K562 (cell line): ENCODE results near the gene PRKAR1B. TPM values are rescaled to one million over a fixed set of nuclear protein-coding genes. Genes with fewer than 3 reads are reported as not detected.

Source experiments
- ATAC-seq: fragments of 200-7000 bp; cut with Tn5 transposase; 3 replicates; pipeline ENCODE4 v1.9.1; 2020; ENCODE audit warnings: moderate library complexity
- BruUV-seq: library from RNA; stranded (reverse); fragments of 400-500 nt; replicated peaks from 2 replicates; lab custom pipeline; 2021; lab: Mats Ljungman, UMichigan
- CTCF ChIA-PET: fragments of 300-600 bp; formaldehyde crosslinking; extraction: SDS; loops from one replicate; lab custom pipeline; 2021; ENCODE audit warnings: low intra/inter-chr PET ratio; lab: Yijun Ruan, JAX
- POLR2A ChIA-PET: fragments of 300-600, 350-650 bp; sonication (Branson Sonifier 250); formaldehyde crosslinking; extraction: SDS; loops from one replicate; lab custom pipeline; 2021; ENCODE audit warnings: antibody characterized with exemption, inconsistent platforms; lab: Yijun Ruan, JAX
- DNase-seq, 4 experiments: peaks; one replicate each; pipeline versions ENCODE4 v3.0.0 to v3.0.0-alpha.2; 2011 to 2018; ENCODE audit warnings: low spot score in 3 of 4, mixed read lengths in 3 of 4; ENCODE audit errors: extremely low read depth in 1 of 4
- FAIRE-seq: peaks from 2 replicates; lab custom pipeline; 2011; peaks lifted over from hg19 to GRCh38; lab: Jason Lieb, UNC
- H2AFZ ChIP-seq: 2 replicates; pipeline ENCODE4 v1.6.0; 2011; ENCODE audit warnings: low read depth, low read length, control low read depth, inconsistent platforms
- H3K27ac ChIP-seq: fragments of 200-600 bp; 3 replicates; pipeline ENCODE4 v1.8.0; 2011; ENCODE audit warnings: low read depth, mild to moderate bottlenecking, control low read depth, inconsistent platforms, low read length, moderate library complexity, mixed read lengths; ENCODE audit errors: extremely low read depth
- H3K27me3 ChIP-seq, 2 experiments: fragments of 300-600 bp in 1 of 2; 2 replicates in 1 of 2; 3 replicates in 1 of 2; pipeline versions ENCODE4 v1.6.0 to v1.8.0; 2011; ENCODE audit warnings: inconsistent platforms in 2 of 2, low read length in 2 of 2, mild to moderate bottlenecking in 1 of 2, mixed read lengths in 1 of 2, moderate library complexity in 1 of 2; ENCODE audit not compliant: control insufficient read depth in 2 of 2, insufficient read depth in 2 of 2
- H3K36me3 ChIP-seq: fragments of 300-600 bp; 3 replicates; pipeline ENCODE4 v1.8.0; 2011; ENCODE audit warnings: mild to moderate bottlenecking, low read length, inconsistent platforms; ENCODE audit not compliant: control insufficient read depth, insufficient read depth
- H3K4me1 ChIP-seq, 2 experiments: fragments of 200-600 bp in 1 of 2; replicated peaks in 1 of 2; 2 replicates in 1 of 2; 3 replicates in 1 of 2; pipeline versions ENCODE4 v1.5.1 to v1.8.0; 2011; ENCODE audit warnings: inconsistent platforms in 2 of 2, low read length in 2 of 2, mild to moderate bottlenecking in 1 of 2, mixed read lengths in 1 of 2, moderate library complexity in 1 of 2; ENCODE audit not compliant: control insufficient read depth in 2 of 2, insufficient read depth in 2 of 2
- H3K4me2 ChIP-seq: 2 replicates; pipeline ENCODE4 v1.6.1; 2011; ENCODE audit warnings: low read length, control low read depth, inconsistent platforms, mixed read lengths; ENCODE audit not compliant: insufficient read depth
- H3K4me3 ChIP-seq: fragments of 200-600 bp; sonication (generic), shearing (Covaris generic); 2 replicates; pipeline ENCODE4 v1.5.1; 2016; ENCODE audit warnings: control low read depth, inconsistent platforms
- H3K79me2 ChIP-seq: fragments of 200-600 bp; 3 replicates; pipeline ENCODE4 v1.8.0; 2011; ENCODE audit warnings: low read length, inconsistent platforms; ENCODE audit not compliant: control insufficient read depth, insufficient read depth
- H3K9ac ChIP-seq, 2 experiments: 2 replicates each; pipeline versions ENCODE4 v1.6.0 to v1.6.1; 2011; ENCODE audit warnings: low read depth in 2 of 2, low read length in 2 of 2, control low read depth in 1 of 2, inconsistent platforms in 1 of 2, mild to moderate bottlenecking in 1 of 2, mixed read lengths in 1 of 2; ENCODE audit not compliant: insufficient read depth in 1 of 2
- H3K9me1 ChIP-seq: one replicate; pipeline ENCODE4 v1.6.0; 2011; ENCODE audit warnings: inconsistent platforms, mild to moderate bottlenecking, low read length, moderate library complexity; ENCODE audit not compliant: control insufficient read depth, insufficient read depth
- H3K9me3 ChIP-seq: replicated peaks from 2 replicates; pipeline ENCODE4 v1.5.1; 2011; ENCODE audit warnings: low read depth, low read length, inconsistent platforms; ENCODE audit not compliant: control insufficient read depth, insufficient read depth
- H4K20me1 ChIP-seq: replicated peaks from 2 replicates; pipeline ENCODE4 v1.6.1; 2011; ENCODE audit warnings: low read length, inconsistent platforms, mixed read lengths; ENCODE audit not compliant: control insufficient read depth, insufficient read depth
- BCOR ChIP-seq: fragments of 450-650 bp; IDR thresholded peaks from 2 replicates; pipeline ENCODE4 v1.6.1; 2016
- KLF10 ChIP-seq: fragments of 250-450 bp; sonication (Bioruptor Pico); IDR thresholded peaks from 2 replicates; pipeline ENCODE4 v1.6.1; 2021; ENCODE audit warnings: matching md5 sums
- MYNN ChIP-seq, 2 experiments: sonication (generic); formaldehyde crosslinking in 1 of 2; IDR thresholded peaks; 2 replicates each; pipeline versions ENCODE4 v1.5.0 to v1.6.1; 2016 to 2020; ENCODE audit warnings: antibody characterized with exemption in 1 of 2, missing genetic modification reagents in 1 of 2
- POLR2A ChIP-seq: fragments of 450-650 bp; conservative IDR thresholded peaks from 2 replicates; pipeline ENCODE4 v1.6.1; 2016
- RBM25 ChIP-seq: fragments of 200-400 bp; formaldehyde crosslinking; IDR thresholded peaks from 2 replicates; pipeline ENCODE4 v1.6.1; 2018; ENCODE audit warnings: low read length, low read depth, moderate library complexity; ENCODE audit not compliant: severe bottlenecking
- RHOXF2B ChIP-seq: fragments of 250-450 bp; sonication (Bioruptor Pico); conservative IDR thresholded peaks from 2 replicates; pipeline ENCODE4 v1.5.1; 2021
- ZBTB33 ChIP-seq: sonication (generic); formaldehyde crosslinking; IDR thresholded peaks from 2 replicates; pipeline ENCODE4 v1.8.1; 2023; ENCODE audit warnings: mild to moderate bottlenecking, missing genetic modification reagents
- ZFP36 ChIP-seq: fragments of 150-350 bp; IDR thresholded peaks from 2 replicates; pipeline ENCODE4 v1.6.1; 2018; ENCODE audit warnings: low read length, low read depth; ENCODE audit not compliant: partially characterized antibody
- ZNF436 ChIP-seq: fragments of 250-450, 450-650 bp; sonication (Bioruptor Pico); formaldehyde crosslinking; IDR thresholded peaks from 2 replicates; pipeline ENCODE4 v1.7.0; 2020; ENCODE audit warnings: mild to moderate bottlenecking
- WGBS: fragments of 100-300 bp; shearing (Covaris generic); methylation state at CpG from one replicate; pipeline ENCODE4 v1.1.6; 2016; ENCODE audit warnings: low coverage, mixed read lengths; ENCODE audit not compliant: insufficient coverage; ENCODE audit errors: missing lambda C conversion rate; 5-methylcytosine and 5-hydroxymethylcytosine counted together
- in situ Hi-C: fragments of 300-500 bp; cut with MboI; formaldehyde crosslinking; loops from 4 replicates; pipeline ENCODE4 v1.15.0; 2018; ENCODE audit warnings: inconsistent platforms, mixed read lengths
- intact Hi-C: fragments of 100-400 bp; cut with micrococcal nuclease; formaldehyde crosslinking; loops from 2 replicates; pipeline ENCODE4 v1.14.2; 2022
- polyA plus RNA-seq, 8 experiments: library from polyadenylated mRNA; depleted of rRNA in 4 of 8; stranded (reverse) in 5 of 8; unstranded in 3 of 8; fragments of >200 nt; fragmentation: Nextera tagmentation in 2 of 8; fragmentation: Illumina TruSeq in 1 of 8; extraction: Ambion mirVana in 2 of 8; extraction: Trizol in 1 of 8; gene quantifications; 2 replicates each; pipeline versions ENCODE4 v1.2.1 to v1.2.3, GENCODE V29; 2011 to 2014; ENCODE audit warnings: inconsistent platforms in 1 of 8, missing spikeins in 1 of 8
- total RNA-seq, 7 experiments: library from RNA; depleted of rRNA in 6 of 7; stranded (reverse); fragments of >200 nt in 6 of 7; fragmentation: Illumina TruSeq in 2 of 7; extraction: Trizol in 2 of 7; gene quantifications; 2 replicates each; pipeline versions ENCODE4 v1.2.1 to v1.2.3, GENCODE V29; 2011 to 2021; ENCODE audit warnings: low replicate concordance in 1 of 7

The PRKAR1B gene
- total and polyA plus RNA-seq, 9 of the 15 experiments (the other 6 are each of a cell fraction or from before 2014, with no cell fraction given) = 0.99 to 30.5 (median 12.7) TPM

- TF ChIP-seq ZBTB33 (CRISPR knock-in tag) (0 out of 2 replicates have a peak, but pooled peaks have one; percentile 21), MYNN (IDR thresholded peaks at IDR 0.05) (no peak), MYNN (CRISPR knock-in tag; IDR thresholded peaks at IDR 0.05) (no peak), KLF10 (CRISPR knock-in tag) (no peak), ZNF436 (CRISPR knock-in tag) (no peak)
Observed at GRCh38 chr7:545470-545869, 181.6 kb downstream of the PRKAR1B start (continued).

GRCh38 chr7:544338-545221 lies 182.5 kb downstream of the PRKAR1B start:
- no peaks in the 10 kb centered on the region for H3K36me3 ChIP-seq
- H3K9ac ChIP-seq = no peak overlapping the region; a peak in 1 of 4 replicates
- H4K20me1 ChIP-seq = no peaks in the 10 kb centered on the region
- FAIRE-seq (no peak), ATAC-seq (no peak), DNase-seq (no peak)
- ChIA-PET POLR2A (interaction anchor here (0.6 to 0.9 kb wide), 2 partner anchors 18 to 30 kb away, joined by 3 to 4 read pairs; no protein-coding TSS in a partner anchor), CTCF (no interaction called here)
- no peaks in the 10 kb centered on the region for H3K79me2 ChIP-seq
- intact Hi-C loops (no loop called here), in situ Hi-C loops (no loop called here)
- H2AFZ ChIP-seq = no peak overlapping the region
- H3K9me3 ChIP-seq = no peaks in the 10 kb centered on the region
- peaks cover 5 to 42% of the 10 kb centered on the region in 2 experiments; a peak in 4 of 5 replicates for H3K4me1 ChIP-seq
- WGBS = 47% methylated on average over 16 of the region's 18 CpGs
- no peak overlapping the region for H3K27ac ChIP-seq
- H3K4me2 ChIP-seq = no peak overlapping the region
- BruUV-seq = no TSS peak
- H3K27me3 ChIP-seq = no peaks in the 10 kb centered on the region
- TF ChIP-seq RBM25 (peak; percentile 40), ZFP36 (peak; percentile 44), RHOXF2B (CRISPR knock-in tag) (no peak), POLR2A (no peak), BCOR (peak; percentile 69)
- no peak overlapping the region for H3K4me3 ChIP-seq
- no peaks in the 10 kb centered on the region for H3K9me1 ChIP-seq
